Activated naive CD8-positive, alpha-beta T cell treated with anti-CD3 and anti-CD28 coated beads, Interleukin-2, amount 10 ng/mL, durations not matched to agents 7 days and 5 days (primary cell): ENCODE measurements around the gene TSPEAR. TPM values are rescaled to one million over a fixed set of nuclear protein-coding genes. Genes with fewer than 3 reads are reported as not detected.
A peak's percentile ranks its signal among the peaks of the same experiment; 100 is the strongest.

Experiments used
- ATAC-seq: fragments of 150-1000 bp; cut with Tn5 transposase; one replicate; pipeline ENCODE4 v1.10.0; 2021; ENCODE audit warnings: low read depth, moderate library complexity
- POLR2A ChIA-PET: fragments of 350-600 bp; sonication (Branson Sonifier 250); formaldehyde crosslinking; loops from one replicate; lab custom pipeline; 2021; ENCODE audit warnings: antibody characterized with exemption; lab: Charles Lee
- DNase-seq: peaks from one replicate; pipeline ENCODE4 v3.0.0; 2021
- H3K27ac Mint-ChIP-seq: one replicate; pipeline ENCODE4 v1.8.0; 2022; ENCODE audit warnings: mild to moderate bottlenecking, mixed read lengths
- H3K27me3 Mint-ChIP-seq: one replicate; pipeline ENCODE4 v1.8.0; 2022; ENCODE audit warnings: mild to moderate bottlenecking, moderate library complexity, mixed read lengths
- H3K36me3 Mint-ChIP-seq: one replicate; pipeline ENCODE4 v1.8.0; 2021; ENCODE audit warnings: mild to moderate bottlenecking, mixed read lengths
- H3K4me1 Mint-ChIP-seq: one replicate; pipeline ENCODE4 v1.8.0; 2021; ENCODE audit warnings: mixed read lengths
- H3K4me3 Mint-ChIP-seq: one replicate; pipeline ENCODE4 v1.8.0; 2022; ENCODE audit warnings: mild to moderate bottlenecking, moderate library complexity, mixed read lengths
- H3K9me3 Mint-ChIP-seq: one replicate; pipeline ENCODE4 v1.8.0; 2021; ENCODE audit warnings: mixed read lengths
- total RNA-seq, 2 experiments: library from RNA; stranded (reverse); gene quantifications; one replicate each; pipeline ENCODE4 v1.2.3, GENCODE V29; 2021

TSPEAR gene
- total RNA-seq, 2 experiments from 2014 or later = not detected

- H3K27me3 Mint-ChIP-seq = peaks cover 2% of the 10 kb centered on the region
- POLR2A ChIA-PET = no interaction called here
- ATAC-seq = no peak
Measured at GRCh38 chr21:44513389-44514217, 197.8 kb downstream of the TSPEAR start.

DNA sequence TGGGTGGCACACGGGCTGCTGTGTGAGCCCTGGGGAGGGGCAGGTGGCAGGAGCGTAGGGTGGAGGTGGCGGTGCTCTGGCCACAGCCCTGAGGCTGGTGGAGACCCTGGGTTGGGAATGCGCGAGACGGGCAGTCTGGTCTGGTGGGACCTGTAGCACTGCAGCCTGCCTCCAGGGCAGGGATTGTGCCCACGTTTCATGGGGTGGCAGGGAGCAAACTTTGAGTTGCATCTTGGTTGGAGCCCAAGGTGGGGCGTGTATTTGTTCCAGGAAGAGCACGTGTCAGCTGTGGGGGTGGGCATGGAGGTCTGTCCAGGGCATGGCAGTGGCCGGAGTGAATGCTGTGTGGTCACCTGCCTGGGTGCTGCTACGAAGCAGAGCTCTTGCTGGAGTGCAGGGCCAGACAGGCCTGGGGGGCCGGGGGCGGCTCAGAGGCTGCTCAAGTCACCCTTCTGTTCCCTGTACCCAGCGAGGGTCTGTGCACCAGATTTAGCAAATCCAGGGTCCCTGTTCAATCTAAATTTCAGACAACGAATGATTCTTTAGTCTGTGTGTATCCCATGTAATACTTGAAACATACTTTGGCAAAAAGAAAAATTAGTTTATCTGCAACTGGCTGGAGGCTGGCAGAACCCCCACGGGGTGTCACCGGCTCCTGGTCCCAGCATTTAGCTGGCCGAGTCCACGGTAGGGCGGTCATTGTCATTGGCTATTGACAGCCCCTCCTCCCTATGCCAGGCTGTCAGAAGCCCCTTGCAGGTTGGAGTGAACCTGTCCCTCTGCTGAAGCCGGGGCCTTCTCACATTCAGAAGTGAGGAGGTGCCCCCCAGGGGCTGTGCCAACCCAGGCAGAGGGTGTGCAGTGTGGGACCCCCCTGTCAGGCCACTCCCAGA, 198.6 kb downstream of the TSPEAR start:
- H3K36me3 Mint-ChIP-seq = no peaks in the 10 kb centered on the region
- H3K4me3 Mint-ChIP-seq = no peak overlapping the region
- ATAC-seq (no peak), DNase-seq (no peak)
- H3K9me3 Mint-ChIP-seq = no peaks in the 10 kb centered on the region
- no peak overlapping the region for H3K27ac Mint-ChIP-seq
- peaks cover 2% of the 10 kb centered on the region for H3K27me3 Mint-ChIP-seq
- POLR2A ChIA-PET = no interaction called here
- H3K4me1 Mint-ChIP-seq = no peaks in the 10 kb centered on the region

More at GRCh38 chr21:44513389-44514217, 197.8 kb downstream of the TSPEAR start:
- Mint-ChIP-seq H3K27ac (no peak overlapping the region), H3K9me3 (no peaks in the 10 kb centered on the region), H3K4me3 (no peak overlapping the region), H3K4me1 (no peaks in the 10 kb centered on the region), H3K36me3 (no peaks in the 10 kb centered on the region)
- no peak for DNase-seq

- H3K36me3 Mint-ChIP-seq = no peaks in the 10 kb centered on the region
- H3K9me3 Mint-ChIP-seq = no peaks in the 10 kb centered on the region
- no peak overlapping the region for H3K27ac Mint-ChIP-seq
- DNase-seq = no peak
- no peak for ATAC-seq
- POLR2A ChIA-PET = interaction anchor here (0.9 kb wide), 1 partner anchor 290 kb away, joined by 3 read pairs; the partner anchor contains the start of gene UBE2G2
- no peak overlapping the region for H3K4me3 Mint-ChIP-seq
- no peaks in the 10 kb centered on the region for H3K4me1 Mint-ChIP-seq
- H3K27me3 Mint-ChIP-seq = peaks cover 2% of the 10 kb centered on the region
Measured at GRCh38 chr21:44511938-44512275, 199.5 kb downstream of the TSPEAR start.

GRCh38 chr21:44511219-44511937, 200.0 kb downstream of the TSPEAR start:
- H3K36me3 Mint-ChIP-seq = no peaks in the 10 kb centered on the region
- peaks cover 2% of the 10 kb centered on the region for H3K27me3 Mint-ChIP-seq
- ATAC-seq = no peak
- H3K27ac Mint-ChIP-seq = no peak overlapping the region
- H3K9me3 Mint-ChIP-seq = no peaks in the 10 kb centered on the region
- no peaks in the 10 kb centered on the region for H3K4me1 Mint-ChIP-seq
- POLR2A ChIA-PET = interaction anchor here (0.9 to 1.0 kb wide), 2 partner anchors 282 to 290 kb away, joined by 3 to 5 read pairs; partner anchors contain the start of gene UBE2G2
- no peak for DNase-seq
- H3K4me3 Mint-ChIP-seq = no peak overlapping the region

GRCh38 chr21:44510508-44511218, 200.7 kb downstream of the TSPEAR start:
- Mint-ChIP-seq H3K4me3 (no peak overlapping the region), H3K36me3 (no peaks in the 10 kb centered on the region)

DNA sequence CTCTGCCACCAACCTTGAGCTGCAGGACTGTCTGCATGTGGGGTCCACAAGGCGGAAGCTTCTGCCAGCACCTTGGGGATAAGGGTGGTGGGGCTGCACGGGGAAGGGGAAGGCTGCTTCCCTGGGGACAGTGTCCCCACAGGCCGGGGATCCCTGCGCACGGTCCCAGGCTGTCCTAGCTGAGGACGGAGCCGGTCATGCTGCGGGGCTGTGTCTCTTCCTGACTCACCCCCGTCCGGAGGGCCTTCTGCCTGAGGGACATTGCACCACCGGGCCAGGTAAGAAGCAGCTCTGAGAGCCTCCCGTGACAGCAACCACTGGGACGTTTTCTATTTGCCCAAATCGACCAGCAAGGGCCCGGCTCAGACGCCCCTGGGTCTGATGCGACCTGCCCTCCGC, 201.3 kb downstream of the TSPEAR start:
- no peak overlapping the region for H3K27ac Mint-ChIP-seq
- POLR2A ChIA-PET = interaction anchor here (1.0 kb wide), 1 partner anchor 283 kb away, joined by 5 read pairs; no protein-coding TSS in a partner anchor
- no peak overlapping the region for H3K4me3 Mint-ChIP-seq
- no peaks in the 10 kb centered on the region for H3K9me3 Mint-ChIP-seq
- DNase-seq (no peak), ATAC-seq (no peak)
- no peaks in the 10 kb centered on the region for H3K36me3 Mint-ChIP-seq
- H3K27me3 Mint-ChIP-seq = peaks cover 2% of the 10 kb centered on the region
- no peaks in the 10 kb centered on the region for H3K4me1 Mint-ChIP-seq

More at GRCh38 chr21:44510508-44511218, 200.7 kb downstream of the TSPEAR start:
- H3K27me3 Mint-ChIP-seq = peaks cover 2% of the 10 kb centered on the region
- DNase-seq = peak; percentile 93
- peak; percentile 89 for ATAC-seq
- no peak overlapping the region for H3K27ac Mint-ChIP-seq
- no peaks in the 10 kb centered on the region for H3K9me3 Mint-ChIP-seq
- no peaks in the 10 kb centered on the region for H3K4me1 Mint-ChIP-seq
- POLR2A ChIA-PET = interaction anchor here (0.9 to 1.0 kb wide), 2 partner anchors 283 to 291 kb away, joined by 3 to 5 read pairs; partner anchors contain the start of gene UBE2G2

GRCh38 chr21:44509539-44509938, 201.8 kb downstream of the TSPEAR start:
- ATAC-seq = no peak

GRCh38 chr21:44508711-44509445, 202.5 kb downstream of the TSPEAR start:
- Mint-ChIP-seq H3K4me1 (peaks cover 4% of the 10 kb centered on the region), H3K27me3 (peaks cover 2% of the 10 kb centered on the region), H3K27ac (no peak overlapping the region), H3K4me3 (no peak overlapping the region), H3K36me3 (no peaks in the 10 kb centered on the region), H3K9me3 (no peaks in the 10 kb centered on the region)
- DNase-seq = no peak
- POLR2A ChIA-PET = no interaction called here
- ATAC-seq = no peak

More at GRCh38 chr21:44509539-44509938, 201.8 kb downstream of the TSPEAR start:
- Mint-ChIP-seq H3K27me3 (peaks cover 2% of the 10 kb centered on the region), H3K9me3 (no peaks in the 10 kb centered on the region), H3K4me1 (no peaks in the 10 kb centered on the region), H3K27ac (no peak overlapping the region), H3K4me3 (no peak overlapping the region), H3K36me3 (no peaks in the 10 kb centered on the region)
- POLR2A ChIA-PET = no interaction called here
- DNase-seq = no peak

- POLR2A ChIA-PET = no interaction called here
- DNase-seq (no peak), ATAC-seq (no peak)
- Mint-ChIP-seq H3K27ac (no peak overlapping the region), H3K4me1 (peaks cover 6% of the 10 kb centered on the region), H3K4me3 (no peak overlapping the region), H3K36me3 (no peaks in the 10 kb centered on the region), H3K27me3 (peaks cover 2% of the 10 kb centered on the region), H3K9me3 (no peaks in the 10 kb centered on the region)
Measured at GRCh38 chr21:44508426-44508710, 203.0 kb downstream of the TSPEAR start.

GRCh38 chr21:44507673-44508425, 203.5 kb downstream of the TSPEAR start:
- Mint-ChIP-seq H3K9me3 (no peaks in the 10 kb centered on the region), H3K4me3 (no peak overlapping the region), H3K36me3 (no peaks in the 10 kb centered on the region), H3K27ac (no peak overlapping the region), H3K27me3 (peaks cover 2% of the 10 kb centered on the region), H3K4me1 (peaks cover 6% of the 10 kb centered on the region)
- ATAC-seq = no peak
- POLR2A ChIA-PET = no interaction called here
- no peak for DNase-seq

DNA sequence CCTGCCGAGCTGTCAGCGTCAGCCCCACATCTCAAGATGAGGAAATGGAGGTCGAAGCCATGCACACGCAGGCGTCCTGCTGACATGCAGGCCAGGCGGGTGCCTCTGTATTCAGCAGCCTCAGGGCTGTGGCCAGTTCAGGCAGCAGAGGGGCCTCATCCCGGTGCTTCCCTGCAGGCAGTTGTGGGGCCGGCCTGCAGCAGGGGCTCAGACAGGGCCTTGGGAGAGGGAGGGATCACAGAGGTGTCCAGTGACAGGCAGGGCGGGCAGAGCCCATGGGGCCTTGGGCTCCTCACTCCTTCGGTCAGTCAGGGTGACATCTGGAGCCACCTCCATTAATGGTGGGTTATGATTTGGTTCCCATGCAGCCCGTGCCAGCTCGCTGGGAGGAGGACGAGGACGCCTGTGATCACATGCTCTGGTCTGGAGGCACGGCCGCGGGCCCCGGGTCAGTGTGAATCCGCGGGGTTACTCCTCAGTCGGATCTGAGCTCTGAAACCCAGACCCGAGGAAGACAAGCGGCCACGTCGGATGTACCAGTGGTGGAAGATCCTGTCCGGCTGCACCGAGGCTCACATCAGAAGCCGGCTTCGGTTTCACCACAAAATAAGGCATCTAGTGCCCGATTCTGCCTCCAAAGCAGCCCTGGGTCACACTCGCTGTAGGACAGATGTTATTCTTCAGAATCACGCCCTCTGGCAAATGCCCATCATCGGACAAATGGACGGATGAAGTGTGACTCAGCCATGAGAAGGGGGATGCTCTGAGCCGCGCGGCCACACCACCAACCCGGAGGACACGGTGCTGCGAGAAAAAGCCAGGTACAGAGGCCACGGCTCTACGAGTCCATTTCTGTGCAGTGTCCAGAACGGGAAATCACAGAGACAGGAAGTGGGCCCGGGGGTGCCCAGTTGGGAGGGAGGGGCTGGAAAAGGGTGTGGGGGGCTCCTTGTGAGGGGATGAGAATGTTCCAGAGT, 204.8 kb downstream of the TSPEAR start:
- H3K27ac Mint-ChIP-seq = no peak overlapping the region
- DNase-seq = no peak
- H3K4me1 Mint-ChIP-seq = peaks cover 6% of the 10 kb centered on the region

More for the DNA sequence above, 204.8 kb downstream of the TSPEAR start:
- Mint-ChIP-seq H3K4me3 (no peak overlapping the region), H3K36me3 (no peaks in the 10 kb centered on the region), H3K27me3 (peaks cover 2% of the 10 kb centered on the region), H3K9me3 (no peaks in the 10 kb centered on the region)
- ATAC-seq = no peak
- POLR2A ChIA-PET = no interaction called here
